ENCODE measurements around the gene IFIT1B. TPM values are rescaled to one million over a fixed set of nuclear protein-coding genes. Genes with fewer than 3 reads are reported as not detected.
"Not testable (repeated sequence)": the region's sequence is repeated elsewhere in the genome, so short reads cannot be mapped to it uniquely, and the experiment has no call there.

The IFIT1B gene
- total and polyA plus RNA-seq, 4 donors: 0.21 to 3.7 TPM; not detected in 2

- DNase-seq: peak in 2 of 3 donors; percentile 44 to 67
- Histone ChIP-seq H3K27me3 (ENCODE audit: control insufficient read depth in 3 of 3, insufficient read depth in 3 of 3, low read length in 2 of 3) (no peaks in the 10 kb centered on the region), H3K27ac (ENCODE audit: low read depth in 1 of 2, low read length in 1 of 2) (peak overlapping the region in 1 of 2 donors; percentile 40), H3K9ac (ENCODE audit: insufficient read depth in 1 of 2, low read length in 2 of 2) (no peak overlapping the region), H3K4me1 (ENCODE audit: control insufficient read depth in 5 of 5, insufficient read depth in 5 of 5, low read length in 5 of 5) (peaks cover 0 to 32% (median 18%) of the 10 kb centered on the region in 5 donors), H3K36me3 (ENCODE audit: control insufficient read depth in 4 of 4, insufficient read depth in 4 of 4, low read length in 4 of 4) (no peaks in the 10 kb centered on the region), H3K9me3 (ENCODE audit: control insufficient read depth in 4 of 4, insufficient read depth in 3 of 4, low read length in 3 of 4) (no peaks in the 10 kb centered on the region), H3K4me3 (no peak overlapping the region)
- no peak for TF ChIP-seq CTCF (IDR thresholded peaks at IDR 0.05; ENCODE audit: control extremely low read depth, extremely low read depth)
- 73 to 77% methylated on average over 5 of the region's 5 CpGs for WGBS, 2 donors
- no peak for ATAC-seq (ENCODE audit: insufficient read depth, low FRiP score)
Observed at GRCh38 chr10:89390476-89391225, 12.8 kb downstream of the IFIT1B start.

- Histone ChIP-seq H3K27ac (ENCODE audit: low read depth in 1 of 2, low read length in 1 of 2) (peak overlapping the region in 1 of 2 donors; percentile 94), H3K4me1 (ENCODE audit: control insufficient read depth in 5 of 5, insufficient read depth in 5 of 5, low read length in 5 of 5) (peaks cover 0 to 35% (median 18%) of the 10 kb centered on the region in 5 donors)
- H3K36me3 ChIP-seq (ENCODE audit: control insufficient read depth in 4 of 4, insufficient read depth in 4 of 4, low read length in 4 of 4); H3K9me3 ChIP-seq (ENCODE audit: control insufficient read depth in 4 of 4, insufficient read depth in 3 of 4, low read length in 3 of 4); H3K9ac ChIP-seq (ENCODE audit: insufficient read depth in 1 of 2, low read length in 2 of 2); ATAC-seq (ENCODE audit: insufficient read depth, low FRiP score); H3K27me3 ChIP-seq (ENCODE audit: control insufficient read depth in 3 of 3, insufficient read depth in 3 of 3, low read length in 2 of 3); H3K4me3 ChIP-seq; DNase-seq: not testable (repeated sequence)
- WGBS, 2 donors: 97 to 98% methylated on average over 4 of the region's 4 CpGs
Observed at GRCh38 chr10:89391226-89391576, 13.3 kb downstream of the IFIT1B start.

- no peaks in the 10 kb centered on the region for H3K9me3 ChIP-seq (ENCODE audit: control insufficient read depth in 4 of 4, insufficient read depth in 3 of 4, low read length in 3 of 4)
- H3K27me3 ChIP-seq (ENCODE audit: control insufficient read depth in 3 of 3, insufficient read depth in 3 of 3, low read length in 2 of 3): no peaks in the 10 kb centered on the region
- peak within 1 kb of the TSS; percentile 93 to 94 for H3K27ac ChIP-seq (ENCODE audit: low read depth in 1 of 2, low read length in 1 of 2)
- peak within 1 kb of the TSS in 1 of 2 donors; percentile 89 for H3K9ac ChIP-seq (ENCODE audit: insufficient read depth in 1 of 2, low read length in 2 of 2)
- TF ChIP-seq CTCF (IDR thresholded peaks at IDR 0.05; ENCODE audit: control extremely low read depth, extremely low read depth): no peak
- H3K36me3 ChIP-seq (ENCODE audit: control insufficient read depth in 4 of 4, insufficient read depth in 4 of 4, low read length in 4 of 4): peaks cover 0 to 3% (median 0%) of the 10 kb centered on the region in 4 donors
- H3K4me3 ChIP-seq: peak within 1 kb of the TSS; percentile 65
- ATAC-seq (ENCODE audit: insufficient read depth, low FRiP score) (peak; percentile 94), DNase-seq (peak; percentile 80 to 96 (median 95))
- 1% methylated on average over 8 of the region's 8 CpGs for WGBS, 2 donors
- H3K4me1 ChIP-seq (ENCODE audit: control insufficient read depth in 5 of 5, insufficient read depth in 5 of 5, low read length in 5 of 5): peaks cover 0 to 36% (median 18%) of the 10 kb centered on the region in 5 donors
Observed at GRCh38 chr10:89391907-89392756, 14.3 kb downstream of the IFIT1B start, which contains the start of gene IFIT1. Gene IFIT1, plus strand, starts transcription at chr10:89392623. Its CDS starts 90 bp downstream, at chr10:89392713.

- H3K27ac ChIP-seq (ENCODE audit: low read depth in 1 of 2, low read length in 1 of 2): peak overlapping the region; percentile 29 to 94
- ATAC-seq (ENCODE audit: insufficient read depth, low FRiP score) (peak; percentile 49), DNase-seq (peak; percentile 45 to 91 (median 84))
- H3K27me3 ChIP-seq (ENCODE audit: control insufficient read depth in 3 of 3, insufficient read depth in 3 of 3, low read length in 2 of 3): no peaks in the 10 kb centered on the region
- H3K9ac ChIP-seq (ENCODE audit: insufficient read depth in 1 of 2, low read length in 2 of 2): peak overlapping the region in 1 of 2 donors; percentile 89
- no peak for TF ChIP-seq CTCF (IDR thresholded peaks at IDR 0.05; ENCODE audit: control extremely low read depth, extremely low read depth)
- peaks cover 0 to 39% (median 19%) of the 10 kb centered on the region in 5 donors for H3K4me1 ChIP-seq (ENCODE audit: control insufficient read depth in 5 of 5, insufficient read depth in 5 of 5, low read length in 5 of 5)
- peak overlapping the region; percentile 40 for H3K4me3 ChIP-seq
- no peaks in the 10 kb centered on the region for H3K9me3 ChIP-seq (ENCODE audit: control insufficient read depth in 4 of 4, insufficient read depth in 3 of 4, low read length in 3 of 4)
- 8 to 10% methylated on average over 2 of the region's 2 CpGs for WGBS, 2 donors
- peaks cover 0 to 3% (median 0%) of the 10 kb centered on the region in 4 donors for H3K36me3 ChIP-seq (ENCODE audit: control insufficient read depth in 4 of 4, insufficient read depth in 4 of 4, low read length in 4 of 4)
Observed at GRCh38 chr10:89392974-89393373, 15.1 kb downstream of the IFIT1B start.

Data from lung (tissue), 12 donors.